ENCODE results near the gene APC.

APC gene

GRCh38 chr5:112784726-112785125 is 47.0 kb downstream of the APC start:
- DNase-seq (ENCODE audit: low read depth in 2 of 2), result no peak

DNA sequence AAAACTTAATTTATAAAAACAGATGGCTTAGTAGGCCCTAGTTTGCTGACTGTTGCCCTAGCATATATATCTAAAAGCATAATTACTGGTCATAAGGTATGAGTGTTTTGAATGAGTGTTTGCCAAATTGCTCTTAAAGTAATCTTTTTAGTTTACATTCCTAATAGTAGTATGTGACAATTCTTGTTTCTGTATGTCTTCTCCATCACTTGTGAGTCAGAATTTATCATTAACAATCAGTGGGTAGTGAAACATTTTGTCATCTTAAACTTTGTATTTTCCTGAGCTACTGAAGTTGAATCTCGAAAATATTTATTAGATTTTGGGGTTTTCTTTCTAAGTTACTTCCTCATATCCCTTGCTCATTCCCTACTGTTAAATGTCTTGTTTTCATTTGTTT is 49.6 kb downstream of the APC start:
- DNase-seq (ENCODE audit: low read depth in 2 of 2), result no peak

DNA sequence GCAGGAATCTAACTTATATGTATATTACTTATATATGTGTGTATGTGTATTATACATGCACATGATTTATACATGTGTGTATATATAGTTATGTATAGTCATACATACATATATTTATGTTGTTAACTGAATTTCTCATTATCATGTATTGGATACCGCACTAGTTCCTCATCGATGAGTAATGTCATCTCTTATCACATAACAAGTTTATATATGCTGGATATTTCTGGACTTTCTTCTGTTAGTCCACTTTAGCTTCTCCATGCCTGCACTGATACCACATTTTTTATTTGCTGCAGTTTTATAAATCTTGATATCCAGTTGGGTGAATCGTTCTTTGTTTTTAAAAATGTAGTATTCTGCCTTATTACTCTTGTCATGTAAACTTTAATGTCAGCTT is 50.2 kb downstream of the APC start:
- no peak for DNase-seq (ENCODE audit: low read depth in 2 of 2)

DNA sequence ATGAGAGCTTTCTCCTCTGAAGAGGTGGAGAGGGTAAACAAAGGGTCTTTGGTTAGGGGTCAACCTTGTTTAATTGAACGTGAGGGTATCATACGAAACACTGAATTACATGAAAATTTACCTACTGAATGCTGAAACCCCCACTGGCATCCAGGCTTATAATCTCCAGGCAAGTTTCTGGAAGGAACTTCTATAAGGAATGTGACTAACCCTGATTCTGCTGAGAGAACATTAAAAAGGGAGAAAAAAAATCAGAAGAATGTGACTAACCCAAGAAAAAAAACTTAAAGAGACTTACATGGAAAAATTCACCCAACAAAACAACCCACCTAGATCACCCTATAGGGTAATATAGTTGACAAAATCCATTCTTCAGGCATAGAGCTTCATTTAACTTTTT is 55.5 kb downstream of the APC start:
- no peak for DNase-seq (ENCODE audit: low read depth in 2 of 2)

DNA sequence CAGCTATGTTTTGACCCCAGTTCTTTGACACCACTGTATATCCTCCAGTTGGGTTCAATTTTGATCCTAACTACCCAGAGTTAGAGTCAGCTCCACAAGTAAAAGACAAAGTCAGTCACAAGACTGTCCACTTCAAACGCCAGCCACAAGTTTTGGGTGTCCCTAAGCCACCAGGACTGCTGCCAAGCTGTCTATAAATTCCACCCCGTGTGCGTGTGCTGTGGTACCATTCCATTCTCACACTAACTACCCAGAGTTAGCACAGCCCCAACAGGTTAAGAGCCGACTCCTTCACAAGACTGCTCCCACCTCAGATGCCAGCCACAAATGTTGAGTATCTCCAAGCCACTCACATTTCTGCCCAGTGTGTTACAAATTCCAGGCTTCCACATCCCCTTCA is 56.7 kb downstream of the APC start:
- DNase-seq (ENCODE audit: low read depth in 2 of 2), result no peak

DNA sequence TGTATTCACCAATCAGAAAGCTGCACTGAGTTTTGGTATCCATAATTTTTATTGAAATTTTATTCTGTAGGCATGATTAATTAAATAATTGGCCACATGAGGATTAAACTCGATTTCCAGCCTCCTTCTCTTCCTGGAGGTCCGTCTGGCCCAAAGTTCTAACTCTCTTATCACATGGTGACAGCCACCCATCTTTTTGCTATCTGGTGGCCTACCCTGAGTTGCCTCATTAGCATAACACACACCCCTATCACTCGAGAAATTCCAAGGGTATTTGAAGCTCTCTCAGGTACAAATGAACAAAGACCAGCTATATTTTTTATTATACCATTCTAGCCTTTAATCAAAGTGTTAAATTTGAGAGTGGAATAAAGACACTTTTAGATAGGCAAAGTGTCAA is 57.7 kb downstream of the APC start:
- DNase-seq (ENCODE audit: low read depth in 2 of 2), result no peak

DNA sequence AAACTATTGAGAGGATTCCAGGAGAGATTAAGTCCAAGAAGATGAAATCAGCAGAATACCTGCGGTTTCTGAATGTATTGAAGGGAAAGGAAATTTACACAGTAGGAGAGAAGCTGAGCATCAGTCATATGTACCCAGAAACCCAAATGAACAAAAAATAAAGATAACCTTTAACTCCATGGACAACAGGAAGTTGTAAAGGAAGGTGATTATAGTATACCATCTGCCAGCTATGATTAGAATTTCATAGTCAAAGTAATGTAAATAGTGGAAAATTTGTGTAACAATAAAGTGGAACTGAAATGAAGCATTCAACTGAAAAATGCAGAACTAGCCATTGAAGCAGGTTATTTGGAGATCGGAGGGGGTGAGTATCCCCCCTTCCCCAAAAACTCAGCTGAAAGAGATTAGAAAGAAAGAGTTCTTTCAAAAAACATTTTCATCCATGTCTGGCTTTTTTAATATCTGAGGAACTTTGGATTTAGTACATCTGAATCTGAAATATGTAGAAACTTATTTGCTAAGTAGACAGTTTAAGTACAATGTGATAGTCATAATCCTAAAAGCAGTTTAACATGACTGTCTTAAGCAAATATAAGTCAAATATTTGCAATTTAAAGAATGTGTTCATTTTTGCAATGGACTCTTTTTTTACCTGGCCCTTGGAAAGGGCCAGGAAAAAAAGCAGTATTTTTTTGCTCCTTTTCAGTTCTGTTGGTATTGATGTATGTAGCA is 58.4 kb downstream of the APC start:
- DNase-seq (ENCODE audit: low read depth in 2 of 2), result no peak

DNA sequence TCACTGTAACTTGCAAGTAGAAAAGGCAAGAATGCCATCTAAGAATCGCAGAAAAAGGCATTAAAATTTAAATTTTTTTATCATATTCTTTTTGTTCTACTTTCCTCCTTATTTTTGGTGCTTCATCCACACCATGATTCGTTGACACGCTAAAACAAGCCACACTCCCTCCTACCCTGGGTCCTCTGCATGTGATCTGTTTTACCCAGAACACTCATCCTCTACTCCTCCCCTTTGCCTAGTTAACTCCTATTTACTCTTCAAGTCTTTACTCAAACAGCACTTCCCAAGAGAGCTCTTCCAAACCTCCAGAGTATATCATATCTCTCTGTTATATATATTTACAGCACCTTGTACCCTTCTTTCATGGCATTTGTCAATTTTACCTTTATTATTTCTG is 62.0 kb downstream of the APC start:
- no peak for DNase-seq (ENCODE audit: low read depth in 2 of 2)

DNA sequence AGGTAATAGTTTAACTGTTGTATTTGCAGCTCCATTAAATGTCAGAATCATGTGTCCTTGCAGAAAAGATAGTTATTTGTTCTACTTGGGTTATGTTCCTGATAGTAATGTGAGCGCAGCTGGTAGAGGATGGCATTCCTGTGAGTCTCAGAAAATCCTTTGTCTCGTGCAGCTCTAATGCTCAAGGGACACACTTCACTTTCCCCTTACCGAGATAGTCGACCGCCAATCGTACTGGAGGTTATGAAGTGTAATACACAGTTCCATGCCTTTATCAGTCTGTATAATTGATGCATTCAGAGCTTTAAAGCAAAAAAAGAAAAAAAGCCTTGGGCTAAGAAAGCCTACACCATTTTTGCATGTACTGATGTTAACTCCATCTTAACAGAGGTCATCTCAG is 63.2 kb downstream of the APC start:
- no peak for DNase-seq (ENCODE audit: low read depth in 2 of 2)

DNA sequence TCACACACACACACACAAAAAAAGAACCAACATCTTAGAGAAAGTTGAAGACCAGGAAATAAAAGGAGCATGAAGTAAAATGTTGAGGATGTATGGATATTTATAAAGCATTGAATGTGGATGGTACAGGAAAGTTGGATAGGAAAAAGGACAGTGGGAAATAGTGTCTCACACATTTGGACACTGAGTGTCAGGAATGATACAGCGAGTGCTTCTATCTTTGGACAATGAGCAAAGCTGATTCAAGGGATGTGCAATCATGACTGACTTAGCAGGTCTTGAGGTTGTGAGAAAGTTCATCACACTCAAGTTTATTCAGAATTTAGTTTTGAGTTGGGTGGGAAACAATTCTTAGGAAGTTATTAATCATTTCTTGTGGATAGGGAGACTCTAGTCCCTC is 73.3 kb downstream of the APC start:
- no peak for DNase-seq (ENCODE audit: low read depth in 2 of 2)

DNA sequence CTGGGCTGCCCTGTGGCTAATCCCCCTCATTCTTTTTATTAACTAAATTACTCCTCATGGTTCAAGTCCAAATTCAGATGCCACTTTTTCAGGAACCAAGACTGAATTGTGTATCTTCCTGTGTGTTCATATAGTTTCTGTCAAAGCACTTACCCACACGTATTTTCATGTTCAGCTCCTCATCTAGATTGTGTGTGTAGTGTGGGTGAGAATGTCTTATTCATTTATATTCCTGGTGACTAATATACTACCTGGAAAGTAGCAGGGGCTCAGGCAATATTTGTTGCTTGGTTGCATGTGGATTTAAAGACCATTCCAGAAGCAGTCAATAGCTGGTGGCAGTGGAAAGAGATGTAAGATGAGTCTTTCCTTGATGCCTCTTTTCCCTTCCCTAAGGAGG is 74.9 kb downstream of the APC start:
- DNase-seq (ENCODE audit: low read depth in 2 of 2), result no peak

GRCh38 chr5:112820246-112820645 is 82.6 kb downstream of the APC start:
- no peak for DNase-seq (ENCODE audit: low read depth in 2 of 2)

- no peak for DNase-seq (ENCODE audit: low read depth in 2 of 2)
Observed at GRCh38 chr5:112822456-112822855, 84.8 kb downstream of the APC start.

- DNase-seq (ENCODE audit: low read depth in 2 of 2), result no peak
Observed at GRCh38 chr5:112823181-112823580, 85.5 kb downstream of the APC start.

- DNase-seq (ENCODE audit: low read depth in 2 of 2), result no peak
Observed at GRCh38 chr5:112823656-112824055, 86.0 kb downstream of the APC start.

- no peak for DNase-seq (ENCODE audit: low read depth in 2 of 2)
Observed at GRCh38 chr5:112824197-112824596, 86.5 kb downstream of the APC start.

- DNase-seq (ENCODE audit: low read depth in 2 of 2), result no peak
Observed at GRCh38 chr5:112830378-112830777, 92.7 kb downstream of the APC start.

GRCh38 chr5:112833971-112834370 is 96.3 kb downstream of the APC start:
- DNase-seq (ENCODE audit: low read depth in 2 of 2), result no peak

GRCh38 chr5:112844489-112844888 is 106.8 kb downstream of the APC start:
- no peak for DNase-seq (ENCODE audit: low read depth in 2 of 2)

- DNase-seq (ENCODE audit: low read depth in 2 of 2), result no peak
Observed at GRCh38 chr5:112846556-112846955, 108.9 kb downstream of the APC start.

GRCh38 chr5:112847306-112847705 is 109.6 kb downstream of the APC start:
- DNase-seq (ENCODE audit: low read depth in 2 of 2), result no peak

- DNase-seq (ENCODE audit: low read depth in 2 of 2), result no peak
Observed at GRCh38 chr5:112848116-112848811, 110.6 kb downstream of the APC start.

- DNase-seq (ENCODE audit: low read depth in 2 of 2), result no peak
Observed at GRCh38 chr5:112849912-112850311, 112.2 kb downstream of the APC start.

DNA sequence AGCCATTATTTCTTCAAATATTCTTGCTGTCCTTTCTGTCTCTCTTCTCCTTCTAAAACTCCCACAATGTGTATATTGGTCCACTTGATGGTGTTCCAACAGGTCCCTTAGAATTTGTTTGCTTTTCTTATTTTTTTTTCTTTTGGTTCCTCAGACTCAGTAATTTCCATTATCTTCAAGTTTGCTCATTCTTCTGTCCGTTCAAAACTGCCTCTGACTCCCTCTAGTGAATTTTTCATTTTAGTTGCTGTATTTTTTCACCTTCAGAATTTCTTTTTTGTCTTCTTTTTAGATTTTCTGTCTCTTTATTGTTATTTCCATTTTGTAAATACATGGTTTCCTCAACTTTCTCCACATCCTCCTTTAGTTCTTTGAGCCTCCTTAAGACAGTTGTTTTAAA is 117.0 kb downstream of the APC start:
- no peak for DNase-seq (ENCODE audit: low read depth in 2 of 2)

Measured in activated CD8-positive, alpha-beta memory T cell treated with anti-CD3 and anti-CD28 coated beads for 4 hours (primary cell).